Glomerular visceral epithelial cell (primary cell): Measurements from ENCODE around the gene MT1F.

Source experiments
- DNase-seq: peaks from one replicate; pipeline ENCODE4 v3.0.0-alpha.2; 2016; ENCODE audit errors: extremely low spot score

The MT1F gene

GRCh38 chr16:56625943-56626654, 31.7 kb upstream of the MT1F start:
- no peak for DNase-seq

DNA sequence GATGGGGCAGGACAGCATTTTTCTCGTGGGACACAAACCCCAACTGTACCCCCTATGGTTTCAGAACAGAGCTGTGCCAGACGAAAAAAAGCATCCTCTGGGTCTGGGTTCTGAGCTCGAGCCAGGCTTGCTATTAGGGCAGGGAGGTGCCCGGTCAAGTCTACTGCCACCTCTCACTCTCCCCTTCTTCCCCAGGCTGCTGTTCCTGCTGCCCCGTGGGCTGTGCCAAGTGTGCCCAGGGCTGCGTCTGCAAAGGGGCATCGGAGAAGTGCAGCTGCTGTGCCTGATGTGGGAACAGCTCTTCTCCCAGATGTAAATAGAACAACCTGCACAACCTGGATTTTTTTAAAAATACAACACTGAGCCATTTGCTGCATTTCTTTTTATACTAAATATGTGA, 31.1 kb upstream of the MT1F start:
- peak; percentile 5 for DNase-seq

DNA sequence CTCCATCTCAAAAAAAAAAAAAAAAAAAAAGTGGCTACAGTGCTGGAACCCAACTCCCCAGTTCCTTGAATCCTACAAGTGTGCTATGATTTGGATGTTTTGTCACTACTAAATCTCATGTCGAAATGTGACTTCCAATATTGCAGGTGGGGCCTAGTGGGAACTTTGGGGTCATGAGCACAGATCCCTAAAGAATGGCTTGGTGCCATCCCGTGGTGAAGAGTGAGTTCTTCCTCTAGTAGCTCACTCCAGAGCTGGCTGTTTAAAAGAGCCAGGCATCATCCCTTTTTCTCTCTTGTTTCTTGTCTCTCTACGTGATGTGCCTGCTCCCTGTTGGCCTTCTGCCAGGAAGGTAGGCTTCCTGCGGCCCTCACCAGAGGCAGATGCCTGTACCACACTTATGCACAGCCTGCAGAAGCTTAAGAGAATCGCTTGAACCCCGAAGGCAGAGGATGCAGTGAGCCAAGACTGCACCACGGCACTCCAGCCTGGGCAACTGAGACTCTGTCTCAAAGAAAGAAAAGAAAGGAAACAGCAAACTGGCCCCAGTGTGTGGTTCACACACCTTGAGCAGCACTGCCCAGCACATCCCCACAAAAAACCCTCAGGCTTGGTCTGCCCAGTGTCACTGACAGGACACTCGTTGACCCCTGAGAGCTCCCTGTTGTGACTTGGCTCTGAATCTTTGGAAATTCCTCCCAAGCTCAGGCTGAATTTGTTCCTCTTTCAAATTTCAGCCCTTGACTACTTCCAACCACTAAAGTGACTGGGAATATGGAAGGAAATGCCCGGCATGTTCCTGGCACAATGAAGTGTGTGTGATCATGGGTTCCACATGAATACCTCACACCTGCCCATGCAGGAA, 29.0 kb upstream of the MT1F start:
- peak; percentile 12 for DNase-seq

DNA sequence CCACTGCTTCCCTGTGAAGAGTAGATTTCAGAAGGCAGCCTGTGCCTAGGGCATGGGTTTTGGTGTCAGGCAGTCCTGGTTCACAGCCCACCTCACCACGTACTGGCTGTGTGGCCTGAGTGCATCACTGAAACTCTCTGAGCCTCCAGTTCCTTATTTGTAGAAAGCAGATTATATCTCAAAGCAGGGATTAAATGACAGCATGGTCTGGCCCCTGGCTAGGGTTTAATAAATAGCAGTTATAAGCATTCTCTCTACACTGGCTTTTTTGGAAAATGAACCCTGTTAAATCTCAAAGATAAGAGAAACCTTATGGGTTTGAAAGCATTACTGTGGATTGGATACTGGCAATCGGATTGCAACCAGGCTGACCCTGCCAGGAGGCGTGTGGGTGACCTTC, 28.2 kb upstream of the MT1F start:
- no peak for DNase-seq

- DNase-seq, result no peak
These were observed 27.6 kb upstream of the MT1F start for GRCh38 chr16:56630134-56630533.

GRCh38 chr16:56631197-56631596, 26.6 kb upstream of the MT1F start:
- DNase-seq, result no peak

DNA sequence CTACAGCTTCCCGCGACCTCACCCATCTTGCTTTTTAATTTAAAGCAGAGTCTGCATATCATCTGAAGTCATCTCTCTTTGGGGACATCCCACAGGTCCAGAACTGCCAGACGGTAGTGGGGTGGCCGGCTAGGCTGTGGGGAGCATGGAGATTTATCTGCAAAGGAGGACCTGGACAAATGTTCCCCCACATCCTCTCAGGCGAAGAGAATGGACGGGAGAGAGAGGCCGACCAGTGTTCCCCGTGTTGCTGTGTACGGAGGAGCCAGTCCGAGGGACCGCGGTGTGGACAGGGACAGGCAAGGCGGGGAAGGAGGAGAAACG, 26.0 kb upstream of the MT1F start:
- DNase-seq, result no peak

DNA sequence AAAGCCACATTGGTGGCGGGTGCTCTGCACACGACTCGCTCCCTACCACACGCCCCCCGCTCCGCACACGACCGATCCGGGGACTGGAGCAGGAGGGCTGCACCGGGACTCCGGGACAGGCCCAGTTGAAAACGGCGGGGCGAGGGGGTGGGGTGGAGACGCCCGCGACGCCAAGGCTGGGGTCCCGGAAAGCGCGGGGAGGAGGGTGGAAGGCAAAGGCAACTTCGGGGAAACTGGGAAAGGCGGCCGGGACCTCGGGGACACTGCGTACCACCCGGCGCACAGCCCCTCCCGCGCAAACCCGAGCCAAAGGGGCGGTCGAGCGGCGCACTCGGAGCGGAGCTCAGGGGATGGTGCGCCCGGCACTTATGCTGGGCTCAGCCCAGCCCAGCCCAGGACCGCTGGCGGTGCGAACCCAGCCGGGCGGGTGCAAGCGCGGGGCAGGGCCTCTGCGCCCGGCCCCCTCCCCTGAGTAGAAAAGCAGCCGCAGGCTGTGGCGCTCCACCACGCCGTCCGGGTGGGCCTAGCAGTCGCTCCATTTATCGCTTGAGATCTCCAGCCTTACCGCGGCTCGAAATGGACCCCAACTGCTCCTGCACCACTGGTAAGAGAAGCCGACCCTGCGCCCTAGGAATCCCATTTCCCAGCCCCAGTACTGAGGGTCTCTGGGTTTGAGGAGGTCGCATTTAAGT, 25.5 kb upstream of the MT1F start, which contains the start of gene MT1M:
Gene MT1M, plus strand, starts transcription at position 504 of the 692 bp plus-strand sequence. Its CDS starts 73 bp downstream, at position 577.
- no peak for DNase-seq

- DNase-seq, result no peak
These were observed 24.9 kb upstream of the MT1F start for GRCh38 chr16:56632848-56633365.

- DNase-seq, result no peak
These were observed 24.2 kb upstream of the MT1F start for GRCh38 chr16:56633535-56633934.

- DNase-seq, result no peak
These were observed 22.9 kb upstream of the MT1F start for GRCh38 chr16:56634715-56635440.

DNA sequence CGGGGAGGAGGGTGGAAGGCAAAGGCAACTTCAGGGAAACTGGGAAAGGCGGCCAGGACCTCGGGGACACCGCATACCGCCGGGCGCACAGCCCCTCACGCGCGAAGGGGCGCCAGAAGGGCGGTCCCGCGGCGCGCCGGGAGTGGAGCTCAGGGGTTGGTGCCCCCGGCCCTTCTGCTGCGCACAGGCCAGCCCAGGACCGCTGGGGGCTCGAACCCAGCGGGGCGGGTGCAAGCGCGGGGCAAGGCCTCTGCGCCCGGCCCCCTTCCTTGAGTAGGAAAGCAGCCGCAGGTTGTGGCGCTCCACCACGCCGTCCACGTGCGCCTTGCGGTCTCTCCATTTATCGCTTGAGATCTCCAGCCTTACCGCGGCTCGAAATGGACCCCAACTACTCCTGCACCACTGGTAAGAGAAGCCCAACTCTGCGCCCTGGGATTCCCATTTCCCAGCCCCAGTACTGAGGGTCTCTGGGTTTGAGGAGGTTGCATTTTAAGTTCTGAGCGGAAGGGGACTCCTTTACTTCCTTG, 22.3 kb upstream of the MT1F start:
- no peak for DNase-seq

DNA sequence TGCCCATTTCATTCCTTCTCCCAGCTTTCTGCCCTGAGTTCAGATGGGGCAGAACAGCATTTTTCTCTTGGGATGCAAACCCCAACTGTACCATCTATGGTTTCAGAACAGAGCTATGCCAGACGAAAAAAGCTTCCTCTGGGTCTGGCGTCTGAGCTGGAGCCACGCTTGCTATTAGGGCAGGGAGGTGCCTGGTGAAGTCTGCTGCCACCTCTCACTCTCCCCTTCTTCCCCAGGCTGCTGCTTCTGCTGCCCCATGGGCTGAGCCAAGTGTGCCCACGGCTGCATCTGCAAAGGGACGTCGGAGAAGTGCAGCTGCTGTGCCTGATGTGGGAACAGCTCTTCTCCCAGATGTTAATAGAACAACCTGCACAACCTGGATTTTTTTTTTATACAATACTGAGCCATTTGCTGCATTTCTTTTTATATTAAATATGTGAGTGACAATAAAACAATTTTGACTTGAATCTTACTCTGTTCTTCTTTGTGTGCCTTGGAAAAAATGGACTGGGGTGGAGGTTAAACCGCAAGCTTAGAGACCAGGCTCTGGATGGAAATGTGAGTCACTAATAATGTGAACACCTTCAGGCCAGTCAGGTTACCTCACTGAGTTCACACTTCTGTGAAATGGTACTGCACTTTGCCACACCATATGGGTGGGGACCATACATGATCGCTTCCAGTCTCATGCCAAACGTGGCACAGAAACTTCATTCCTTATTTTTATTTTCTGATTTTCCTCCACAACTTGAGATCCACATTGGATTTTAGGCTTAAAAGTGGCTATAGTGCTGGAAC, 20.9 kb upstream of the MT1F start:
- no peak for DNase-seq

GRCh38 chr16:56637814-56638750, 19.7 kb upstream of the MT1F start, which contains the start of gene MT1A:
TSS of gene MT1A (plus strand) at chr16:56638666. CDS start at chr16:56638739, 73 bp downstream.
- no peak for DNase-seq

DNA sequence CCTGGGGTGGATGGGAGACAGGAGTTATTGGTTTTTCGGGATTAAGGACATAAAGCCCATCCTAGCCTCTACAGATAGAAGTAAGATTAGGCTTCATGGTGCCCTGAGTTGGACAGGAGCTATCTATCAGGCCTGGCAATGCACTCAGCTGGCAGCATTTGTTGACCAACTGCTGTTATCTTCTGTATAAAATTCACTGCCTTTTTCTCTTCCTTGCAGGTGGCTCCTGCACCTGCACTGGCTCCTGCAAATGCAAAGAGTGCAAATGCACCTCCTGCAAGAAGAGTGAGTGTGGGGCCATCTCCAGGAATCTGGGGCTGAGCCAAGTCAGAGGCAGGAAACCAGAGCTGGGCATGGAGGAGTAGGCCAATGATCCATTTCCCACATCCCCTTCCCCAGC, 18.7 kb upstream of the MT1F start:
- no peak for DNase-seq

DNA sequence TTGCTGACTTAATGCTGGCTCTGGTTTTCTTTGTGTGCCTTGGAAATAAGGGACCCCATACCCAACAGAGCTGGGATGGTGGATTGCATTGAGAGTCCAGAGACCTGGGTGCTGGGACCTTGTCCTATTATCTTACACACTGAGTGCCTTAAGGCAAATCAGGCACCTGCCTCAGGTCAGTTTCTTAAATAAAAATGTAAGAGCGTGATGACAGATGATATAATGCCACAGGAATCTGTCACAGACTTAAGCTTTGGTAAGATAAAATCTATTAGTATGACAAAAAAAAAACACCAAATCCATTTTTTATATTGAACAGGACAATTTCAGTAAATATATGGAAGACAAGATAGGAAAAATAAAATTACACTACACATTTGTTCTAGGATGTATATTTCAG, 17.7 kb upstream of the MT1F start:
- no peak for DNase-seq

- DNase-seq, result no peak
These were observed 16.6 kb upstream of the MT1F start for GRCh38 chr16:56641166-56641565.

DNA sequence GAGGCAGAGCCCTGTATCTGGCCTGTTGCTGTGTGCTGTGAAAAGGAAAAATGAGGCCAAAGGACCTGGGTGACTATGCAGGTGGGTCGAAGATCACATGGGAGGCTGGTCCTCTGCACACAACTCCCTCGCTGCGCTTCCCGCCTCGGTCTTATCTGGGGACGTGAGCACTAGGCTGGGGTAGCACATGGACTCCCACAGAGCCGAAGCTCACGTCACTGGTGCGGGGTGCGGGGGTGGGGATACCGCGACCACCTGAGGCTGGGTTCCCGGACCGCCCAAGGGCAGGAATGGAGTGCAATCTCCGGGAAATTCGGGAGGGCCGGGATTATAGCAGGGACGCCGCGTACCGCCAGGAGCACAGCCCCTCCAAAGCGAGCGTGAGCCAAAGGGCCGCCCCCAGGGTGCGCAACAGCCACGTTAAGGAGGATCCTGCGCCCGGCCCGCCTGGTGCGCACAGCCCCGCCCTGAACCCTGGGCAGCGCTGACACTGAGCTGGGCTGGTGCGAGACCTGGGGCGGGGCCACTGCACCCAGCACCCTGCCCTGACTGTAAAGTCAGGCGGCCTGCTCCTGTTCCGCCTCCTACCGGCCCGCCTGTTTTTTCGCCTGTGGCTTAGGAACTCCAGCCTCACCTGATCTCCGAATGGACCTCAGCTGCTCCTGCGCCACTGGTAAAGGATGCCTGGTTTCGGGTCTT, 14.5 kb upstream of the MT1F start:
- peak; percentile 53 for DNase-seq

DNA sequence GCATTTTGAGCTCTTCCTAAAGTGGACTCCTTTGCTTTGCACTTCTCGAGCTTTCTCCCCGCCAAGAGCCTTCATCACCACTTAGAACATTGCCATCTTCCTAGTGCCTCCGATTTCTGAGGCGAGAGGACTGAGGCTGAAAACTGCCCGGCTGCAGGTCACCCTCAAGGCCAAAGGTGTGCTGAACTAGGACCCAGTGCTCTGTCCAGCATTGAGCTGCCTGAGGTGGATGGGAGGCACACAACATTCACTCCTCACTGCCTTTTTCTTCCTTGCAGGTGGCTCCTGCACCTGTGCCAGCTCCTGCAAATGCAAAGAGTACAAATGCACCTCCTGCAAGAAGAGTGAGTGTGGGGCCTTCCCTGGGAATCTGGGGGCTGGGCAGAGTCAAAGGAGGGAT, 13.9 kb upstream of the MT1F start:
- no peak for DNase-seq
